ENCODE data around the gene RASD1.
"Not testable (repeated sequence)": the region's sequence is repeated elsewhere in the genome, so short reads cannot be mapped to it uniquely, and the experiment has no call there.

Gene RASD1

DNA sequence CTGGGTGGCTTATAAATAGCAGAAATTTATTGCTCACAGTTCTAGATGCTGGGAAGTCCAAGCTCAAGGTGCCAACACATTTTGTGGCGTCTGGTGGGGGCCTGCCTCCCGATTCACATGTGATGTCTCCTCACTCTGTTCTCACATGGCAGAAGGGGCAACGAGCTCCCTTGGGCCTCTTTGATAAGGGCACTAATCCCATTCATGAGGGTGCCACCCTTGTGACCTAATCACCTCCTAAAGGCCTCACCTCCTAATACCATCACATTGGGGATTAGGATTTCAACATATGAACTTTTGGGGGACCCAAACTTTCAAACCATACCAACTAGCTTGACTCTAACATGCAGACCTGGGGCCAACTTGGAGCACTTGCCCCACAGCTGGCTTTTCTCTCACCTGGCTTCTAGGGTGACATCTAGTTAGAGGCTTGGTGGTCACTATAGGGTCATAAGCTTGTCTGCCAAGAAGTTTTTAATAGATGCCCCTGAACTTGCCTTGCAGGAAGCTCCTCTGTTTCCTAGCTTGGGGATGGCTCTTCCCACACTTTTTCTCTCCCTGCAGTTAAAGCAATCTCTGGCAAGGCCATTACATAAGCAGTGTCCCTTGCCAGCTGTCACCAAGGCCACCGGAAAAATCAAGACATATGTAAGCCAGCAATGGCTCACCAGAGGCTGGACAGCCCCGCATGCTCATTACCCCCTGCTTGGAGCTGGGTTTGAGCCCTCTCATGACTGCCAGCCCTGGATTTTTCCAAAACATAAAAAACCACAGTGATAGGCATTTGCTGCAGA, 27.8 kb downstream of the RASD1 start:
- no peak for DNase-seq

DNA sequence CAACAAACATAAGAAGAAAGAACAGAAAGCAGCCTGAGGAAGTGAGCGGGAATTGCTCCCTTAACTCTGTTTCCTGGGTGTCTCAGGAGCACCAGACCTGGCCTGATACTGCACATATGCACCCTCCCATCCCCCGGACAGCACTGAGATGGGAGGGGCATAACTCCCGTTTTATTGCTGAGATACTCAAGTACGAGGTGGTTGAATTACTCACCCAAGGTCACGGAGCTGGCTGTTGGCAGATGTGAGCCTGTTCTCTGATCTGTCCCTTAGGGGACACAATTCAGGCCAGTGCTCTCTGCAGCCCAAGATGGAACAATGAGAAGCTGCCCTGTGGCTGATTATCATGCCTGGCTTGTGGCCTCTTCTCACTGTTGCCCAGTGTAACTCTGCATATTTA, 28.5 kb downstream of the RASD1 start:
- no peak for DNase-seq

DNA sequence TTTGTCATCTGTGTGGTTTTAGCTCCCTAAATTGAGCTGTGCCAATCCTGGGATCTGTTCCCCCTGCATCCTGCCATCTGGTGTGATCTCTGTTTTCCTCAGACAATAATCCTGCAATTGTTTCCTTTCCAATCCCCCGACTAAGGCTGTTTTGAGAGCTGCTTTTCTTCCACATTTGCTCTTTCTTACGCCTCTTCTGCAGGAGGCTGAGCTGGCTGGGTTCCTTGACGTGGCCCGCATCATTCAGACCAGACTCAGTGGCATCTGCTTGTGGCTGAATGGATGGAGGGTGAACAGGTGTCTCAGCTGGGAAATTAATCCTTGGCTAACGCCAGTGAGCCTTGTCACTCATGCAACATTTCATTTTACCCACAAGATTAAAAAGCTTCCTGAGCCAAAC, 29.2 kb downstream of the RASD1 start:
- no peak for DNase-seq

DNA sequence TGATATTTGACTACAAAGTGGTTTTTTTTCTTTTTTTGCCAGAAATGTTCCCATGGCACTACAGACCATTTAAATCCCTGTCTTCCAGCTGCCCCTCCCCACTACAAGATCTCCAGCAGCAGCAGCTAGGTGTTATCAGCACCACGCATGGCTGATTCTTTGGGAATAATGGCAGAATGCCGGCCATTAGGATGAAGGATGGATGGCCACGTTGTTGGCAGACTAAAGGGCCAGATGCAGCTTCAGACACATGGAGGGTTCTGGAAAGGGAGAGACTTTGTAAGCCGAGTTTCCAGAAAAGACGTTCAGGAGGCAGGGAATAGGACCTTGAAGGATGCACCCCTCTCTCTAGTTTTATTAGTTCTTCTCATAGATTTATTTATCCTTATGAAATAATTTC, 29.7 kb downstream of the RASD1 start:
- no peak for DNase-seq

DNA sequence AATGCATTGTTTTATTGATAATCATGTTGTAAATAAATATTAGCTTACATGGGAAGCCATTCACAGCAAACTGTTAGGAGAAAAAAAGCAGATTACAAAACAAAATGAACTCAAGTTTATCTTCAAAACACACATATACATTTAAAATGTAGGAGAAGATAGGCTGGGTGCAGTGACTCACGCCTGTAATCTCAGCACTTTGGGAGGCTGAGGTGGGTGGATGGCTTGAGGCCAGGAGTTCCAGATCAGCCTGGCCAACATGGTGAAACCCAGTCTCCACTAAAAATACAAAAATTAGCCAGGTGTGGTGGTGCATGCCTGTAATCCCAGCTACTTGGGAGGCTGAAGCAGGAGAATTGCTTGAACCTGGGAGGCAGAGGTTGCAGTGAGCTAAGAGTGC, 30.3 kb downstream of the RASD1 start:
- not testable (repeated sequence) for DNase-seq

DNA sequence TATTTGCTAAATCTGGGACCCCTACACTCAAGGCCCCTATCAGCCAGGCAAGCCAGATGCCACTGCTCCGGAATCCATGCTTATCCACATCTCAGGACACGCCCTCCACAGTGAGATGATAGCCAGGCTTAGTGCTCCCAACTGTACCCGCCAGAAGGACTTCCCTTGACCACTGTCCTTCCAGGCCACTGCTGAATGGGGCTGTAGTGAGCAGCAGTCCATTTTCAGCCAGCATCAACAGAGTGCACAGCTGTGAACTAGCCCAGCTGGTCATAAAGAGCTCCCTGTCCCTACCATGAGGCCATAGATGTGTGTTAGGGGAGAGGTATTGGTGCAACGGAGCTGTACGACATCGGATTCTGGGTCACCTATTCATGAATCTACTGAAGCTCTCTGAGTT, 32.4 kb downstream of the RASD1 start:
- no peak for DNase-seq

DNA sequence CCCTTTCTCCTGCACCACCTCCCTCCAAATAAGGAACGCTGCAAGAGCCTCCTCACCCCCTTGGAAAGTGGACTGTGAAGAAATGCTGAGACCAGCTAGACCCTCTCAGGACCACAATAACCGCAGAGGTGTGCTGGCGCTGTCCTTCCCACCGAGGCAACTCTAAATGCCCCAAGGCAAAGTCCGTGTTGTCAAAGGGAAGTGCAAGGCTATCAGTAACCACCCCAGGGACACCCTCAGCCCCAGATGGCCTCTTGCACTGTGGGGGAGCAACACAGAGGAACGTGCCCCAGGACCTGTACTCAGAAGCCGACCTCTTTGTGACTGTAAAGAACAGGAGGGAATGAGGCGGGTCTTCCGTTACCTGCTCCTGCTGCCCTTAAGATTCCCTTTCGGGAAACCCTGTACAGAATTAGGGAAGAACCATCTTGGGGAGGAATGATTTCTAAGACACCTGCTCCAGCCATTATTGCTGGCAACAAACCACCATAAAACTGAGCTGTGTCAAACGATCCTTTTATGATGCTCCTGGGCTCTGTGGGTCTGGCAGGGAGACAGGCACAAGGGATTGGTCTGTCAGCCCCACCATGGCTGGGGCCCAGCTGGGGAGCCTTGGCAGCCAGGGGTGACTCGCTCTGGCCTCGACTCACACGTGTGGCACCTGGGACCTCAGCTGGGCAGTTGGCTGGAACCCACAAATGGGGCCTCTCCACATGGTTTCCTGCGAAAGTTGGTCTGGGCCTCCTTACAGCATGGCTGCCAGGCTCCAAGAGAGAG, 34.0 kb downstream of the RASD1 start:
- DNase-seq, result no peak

DNA sequence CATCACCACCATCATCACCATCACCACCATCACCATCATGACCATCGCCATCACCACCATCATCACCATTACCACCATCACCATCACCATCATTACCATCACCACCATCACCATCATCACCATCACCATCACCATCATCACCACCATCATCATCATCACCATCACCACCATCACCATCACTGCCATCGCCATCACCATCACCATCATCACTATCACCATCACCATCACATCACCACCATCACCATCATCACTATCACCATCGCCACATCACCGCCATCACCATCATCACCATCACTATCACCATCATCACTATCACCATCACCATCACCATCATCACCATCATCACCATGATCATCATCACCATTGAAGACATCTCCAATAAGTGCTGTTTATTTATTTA, 36.2 kb downstream of the RASD1 start:
- no peak for DNase-seq

DNA sequence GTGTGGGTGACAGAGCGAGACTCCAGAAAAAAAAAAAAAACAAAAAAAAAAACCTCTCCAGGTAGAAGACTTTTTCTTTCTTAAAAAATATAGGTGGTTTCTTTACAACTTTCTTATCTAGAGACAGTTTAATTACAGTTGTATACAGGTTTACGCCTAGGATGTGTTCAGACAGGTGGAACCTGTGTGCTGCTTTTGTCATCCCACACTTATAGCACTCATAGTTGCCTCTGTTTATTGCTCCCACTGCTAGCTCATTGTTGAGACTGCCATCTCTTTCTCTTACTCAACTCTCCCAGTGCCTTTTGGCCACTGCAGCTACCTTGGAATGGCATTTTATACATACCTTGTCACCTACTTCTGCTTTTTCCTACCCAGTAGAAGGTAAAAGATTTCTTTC, 38.5 kb downstream of the RASD1 start:
- DNase-seq, result no peak

DNA sequence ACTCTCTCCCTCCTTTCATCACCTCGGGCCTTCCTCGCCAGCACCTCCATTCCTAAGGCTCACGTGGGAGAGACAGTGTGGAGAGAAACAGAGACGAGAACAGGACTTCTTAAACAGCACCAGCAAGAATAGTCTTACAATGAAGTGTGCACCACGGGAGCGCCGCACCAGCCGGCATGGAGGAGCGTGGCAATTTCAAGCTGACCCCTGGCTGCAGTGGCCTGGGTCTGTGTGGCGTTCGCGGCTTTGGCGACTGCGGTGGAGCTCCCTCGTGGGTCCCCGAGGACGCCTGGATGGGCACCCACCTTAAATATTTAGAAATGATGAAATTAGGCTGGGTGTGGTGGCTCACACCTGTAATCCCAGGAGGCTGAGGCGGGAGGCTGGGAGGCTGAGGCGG, 39.9 kb downstream of the RASD1 start:
- no peak for DNase-seq

DNA sequence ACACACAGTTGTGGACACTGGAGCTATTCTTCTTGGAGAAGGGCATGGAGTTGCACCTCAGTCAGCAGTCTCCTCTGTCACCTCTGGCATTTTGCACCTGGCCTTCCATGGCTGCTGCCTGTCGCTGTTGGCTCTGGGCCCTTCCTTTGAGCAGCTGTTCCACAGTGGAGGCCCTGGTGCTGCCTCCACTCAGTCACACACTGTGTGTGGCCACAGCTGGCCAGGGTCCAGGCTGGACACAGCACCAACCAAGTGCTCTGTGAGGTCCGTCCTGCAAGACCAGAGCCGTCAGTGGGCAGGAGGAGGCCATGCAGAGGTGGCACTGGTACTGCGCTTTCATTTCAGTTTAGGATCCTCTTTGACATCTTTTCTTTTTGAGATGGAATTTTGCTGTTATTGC, 41.0 kb downstream of the RASD1 start:
- DNase-seq, result no peak

DNA sequence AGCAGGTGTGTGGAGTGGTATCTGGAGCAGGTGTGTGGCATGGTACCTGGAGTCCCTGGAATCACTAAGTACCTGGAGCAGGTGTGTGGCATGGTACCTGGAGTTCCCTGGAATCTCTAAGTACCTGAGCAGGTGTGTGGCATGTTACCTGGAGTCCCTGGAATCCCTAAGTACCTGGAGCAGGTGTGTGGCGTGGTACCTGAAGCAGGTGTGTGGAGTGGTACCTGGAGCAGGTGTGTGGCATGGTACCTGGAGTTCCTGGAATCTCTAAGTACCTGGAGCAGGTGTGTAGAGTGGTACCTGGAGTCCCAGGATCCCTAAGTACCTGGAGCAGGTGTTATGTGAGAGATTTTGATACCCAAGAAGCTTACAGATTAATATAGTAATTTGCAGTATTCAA, 41.5 kb downstream of the RASD1 start:
- DNase-seq, result not testable (repeated sequence)

DNA sequence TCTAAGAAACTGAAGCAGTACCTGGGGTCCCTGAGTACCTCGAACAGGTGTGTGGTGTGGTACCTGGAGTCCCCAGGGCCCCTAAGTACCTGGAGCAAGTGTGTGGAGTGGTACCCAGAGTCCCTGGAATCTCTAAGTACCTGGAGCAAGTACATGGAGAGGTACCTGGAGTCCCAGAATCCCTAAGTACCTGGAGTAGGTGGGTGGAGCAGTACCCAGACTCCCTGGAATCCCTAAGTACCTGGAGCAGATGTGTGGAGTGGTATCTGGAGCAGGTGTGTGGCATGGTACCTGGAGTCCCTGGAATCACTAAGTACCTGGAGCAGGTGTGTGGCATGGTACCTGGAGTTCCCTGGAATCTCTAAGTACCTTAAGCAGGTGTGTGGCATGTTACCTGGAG, 41.9 kb downstream of the RASD1 start:
- DNase-seq, result no peak

DNA sequence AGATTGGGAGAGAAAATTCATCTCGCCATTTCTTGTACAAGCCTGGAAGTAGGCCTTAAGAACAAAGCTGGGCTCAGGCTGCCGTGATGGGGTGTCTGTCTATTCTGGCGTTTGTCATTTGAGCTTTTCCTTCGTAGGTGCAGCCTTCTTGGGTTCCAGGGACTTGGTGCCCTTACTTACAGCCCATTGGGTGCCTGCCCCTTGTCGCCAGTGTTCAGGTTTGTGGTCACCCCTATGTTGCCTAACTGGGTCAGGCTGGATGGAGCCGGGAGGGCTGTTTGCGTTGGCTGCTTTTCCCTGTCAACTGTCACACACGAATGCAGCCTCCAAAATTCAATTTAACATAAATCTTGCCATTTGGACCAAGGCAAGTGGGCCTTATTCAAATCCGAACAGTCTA, 43.1 kb downstream of the RASD1 start:
- DNase-seq, result no peak

DNA sequence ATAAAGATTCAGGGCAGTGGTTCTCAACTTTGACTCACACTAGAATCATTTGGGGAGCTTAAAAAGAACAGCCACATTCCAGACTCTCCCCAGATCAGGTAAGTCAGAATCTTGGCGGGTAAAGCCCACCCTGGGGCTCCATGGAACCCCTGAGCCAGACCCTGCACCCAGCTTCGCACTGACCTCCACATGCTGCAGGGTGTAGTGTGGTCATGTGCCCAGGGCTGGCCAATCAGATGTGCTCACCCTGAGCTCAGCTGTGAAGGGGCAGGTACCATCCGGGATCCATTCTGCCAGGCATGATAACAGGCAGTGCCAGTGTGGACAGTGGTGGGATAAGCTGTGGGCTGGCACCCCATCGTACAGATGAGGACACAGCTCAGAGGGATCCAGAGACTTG, 47.5 kb downstream of the RASD1 start:
- DNase-seq, result no peak

DNA sequence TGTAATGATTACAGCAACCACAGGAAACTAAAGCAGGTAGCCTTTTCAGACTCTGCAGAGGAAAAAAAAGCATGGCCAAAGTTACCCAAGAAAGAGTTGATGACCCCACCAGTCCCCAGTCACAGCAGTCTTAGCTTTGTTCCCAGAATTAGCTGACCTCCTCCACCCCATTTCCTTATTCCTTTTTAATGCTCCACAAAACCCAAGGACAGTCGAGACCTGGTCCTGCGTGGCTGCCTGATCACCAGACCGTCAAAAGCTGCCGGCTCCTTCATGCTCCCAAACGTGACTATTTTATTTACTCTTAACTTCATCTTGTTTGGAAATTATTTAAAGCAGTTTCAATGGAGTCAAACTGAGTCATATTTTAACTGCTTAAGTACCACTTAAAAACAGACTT, 48.1 kb downstream of the RASD1 start:
- no peak for DNase-seq

DNA sequence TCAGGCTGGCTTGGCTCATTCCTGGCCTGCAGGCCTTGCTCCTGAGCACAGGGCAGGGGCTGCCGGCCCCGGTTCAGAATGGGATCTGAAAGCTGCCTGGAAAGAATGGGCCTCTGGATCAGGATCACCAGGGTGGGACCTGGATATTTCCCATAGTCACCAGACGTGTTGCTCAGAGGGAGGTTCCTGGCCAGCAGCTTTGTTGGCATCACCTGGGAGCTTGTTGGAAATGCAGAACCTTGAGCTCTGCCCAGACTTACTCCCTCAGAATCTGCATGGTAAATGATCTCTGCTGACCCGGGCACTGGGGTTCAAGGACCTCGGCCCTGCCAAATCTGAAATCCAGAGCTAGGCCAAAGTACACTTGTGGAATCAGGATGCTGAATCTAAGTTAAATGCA, 48.9 kb downstream of the RASD1 start:
- no peak for DNase-seq

DNA sequence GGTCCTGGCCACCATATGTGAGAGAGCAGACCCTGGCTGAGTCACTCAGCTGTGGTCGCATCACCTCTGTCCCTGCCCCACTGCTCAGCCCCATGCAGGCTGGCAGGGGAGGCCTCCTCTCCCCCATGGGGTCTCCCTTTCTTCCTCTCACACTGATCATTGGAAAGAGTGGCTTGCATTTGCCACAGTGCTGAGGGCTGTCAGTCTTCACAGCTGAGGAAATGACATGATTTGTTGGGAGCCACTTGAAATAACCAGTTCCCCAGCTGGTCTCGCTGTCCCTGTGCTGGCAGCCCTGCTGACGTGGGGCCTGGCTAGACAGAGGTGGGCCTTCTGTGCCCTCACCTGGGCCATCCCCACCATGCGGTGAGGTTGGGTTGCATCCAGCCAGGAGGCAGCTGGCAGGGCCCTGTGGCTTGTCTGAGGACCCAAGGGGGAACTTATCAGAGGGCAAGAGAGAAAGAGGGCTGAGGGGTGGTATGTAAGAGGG, 49.5 kb downstream of the RASD1 start:
- no peak for DNase-seq

DNA sequence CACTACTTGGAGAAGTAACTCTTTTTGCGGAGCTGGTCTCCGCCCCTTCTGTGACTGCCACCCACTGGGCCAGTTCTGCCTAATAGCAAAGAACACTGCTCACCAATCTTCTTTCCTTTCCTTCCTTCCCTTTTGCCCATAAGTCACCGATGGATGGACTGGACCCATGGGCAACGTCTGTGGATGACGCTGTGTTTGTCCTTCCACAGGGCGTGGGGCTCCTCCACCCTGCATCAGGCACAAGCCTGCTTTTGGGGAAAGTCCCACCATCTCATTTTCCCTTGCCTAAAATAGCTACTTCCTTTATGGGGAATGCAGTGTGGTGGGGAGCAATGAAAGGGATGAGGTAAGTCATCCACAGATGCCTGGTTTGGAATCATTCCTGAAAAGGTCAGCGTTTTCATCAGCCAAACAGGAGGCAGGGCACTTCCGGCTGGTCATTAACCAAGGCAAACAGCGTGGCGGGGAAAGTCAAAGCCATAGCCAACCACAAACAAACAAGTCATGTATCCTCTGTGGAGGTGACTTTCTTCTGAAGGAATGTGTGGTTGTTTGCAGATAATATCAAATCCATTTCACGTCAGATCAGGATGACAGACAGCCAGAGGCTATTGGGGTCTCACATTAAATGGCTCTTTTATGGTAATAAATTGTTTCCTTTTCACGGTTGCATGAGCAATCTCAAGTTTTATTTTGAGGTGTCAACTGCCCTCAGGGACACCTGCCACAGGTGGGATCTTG, 50.1 kb downstream of the RASD1 start:
- peak; percentile 70 for DNase-seq

DNA sequence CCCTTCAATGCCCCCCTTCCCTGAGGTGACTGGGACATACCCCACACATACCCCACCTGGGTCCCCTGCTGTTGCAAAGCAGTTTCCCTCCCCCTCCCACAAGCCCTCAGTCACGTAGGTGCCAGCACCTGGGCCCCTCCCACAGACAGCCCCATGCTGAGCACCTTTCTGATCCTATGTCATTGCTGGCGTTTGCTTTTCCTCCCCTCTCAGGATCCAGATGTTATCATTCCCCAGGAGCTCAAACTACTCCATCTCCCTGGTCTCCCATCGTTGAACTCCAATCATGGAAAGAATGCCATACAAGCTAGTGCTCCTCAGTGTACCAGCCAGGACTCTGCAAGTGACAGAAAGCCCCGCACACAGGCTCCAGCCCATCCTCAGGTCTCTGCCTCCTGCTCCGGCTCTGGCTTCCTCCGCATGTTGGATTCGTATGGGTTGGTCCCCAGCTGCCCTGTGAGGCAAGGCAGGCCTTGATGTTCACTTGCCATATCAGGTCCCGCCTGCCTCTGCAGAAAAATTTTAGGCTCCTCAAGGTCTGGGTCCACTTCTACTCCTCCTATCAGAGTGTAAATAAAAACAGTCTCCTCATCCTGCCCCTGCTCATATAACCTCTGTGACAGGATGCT, 50.8 kb downstream of the RASD1 start:
- DNase-seq, result no peak

Data from fibroblast of skin of scalp (primary cell).